Measurements from ENCODE around the gene TUBGCP3.
A peak's percentile ranks its signal among the peaks of the same experiment; 100 is the strongest.
"Not testable (repeated sequence)": the region's sequence is repeated elsewhere in the genome, so short reads cannot be mapped to it uniquely, and the experiment has no call there.

The TUBGCP3 gene

DNA sequence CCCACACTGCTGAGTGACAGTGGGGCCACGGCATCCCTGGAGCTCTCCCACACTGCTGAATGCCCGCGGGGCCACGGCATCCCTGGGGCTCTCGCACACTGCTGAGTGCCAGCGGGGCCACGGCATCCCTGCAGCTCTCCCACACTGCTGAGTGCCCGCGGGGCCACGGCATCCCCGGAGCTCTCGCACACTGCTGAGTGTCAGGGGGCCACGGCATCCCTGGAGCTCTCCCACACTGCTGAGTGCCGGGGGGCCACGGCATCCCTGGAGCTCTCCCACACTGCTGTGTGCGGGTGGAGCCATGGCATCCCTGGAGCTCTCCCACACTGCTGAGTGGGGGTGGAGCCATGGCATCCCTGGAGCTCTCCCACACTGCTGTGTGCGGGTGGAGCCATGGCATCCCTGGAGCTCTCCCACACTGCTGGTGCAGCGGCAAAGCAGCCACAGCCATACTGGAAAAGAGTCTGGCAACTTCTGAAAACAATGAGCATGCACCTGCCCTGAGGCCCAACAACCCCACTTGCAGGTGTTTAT is 8.6 kb downstream of the TUBGCP3 start:
- DNase-seq (ENCODE audit: low read depth): no peak

DNA sequence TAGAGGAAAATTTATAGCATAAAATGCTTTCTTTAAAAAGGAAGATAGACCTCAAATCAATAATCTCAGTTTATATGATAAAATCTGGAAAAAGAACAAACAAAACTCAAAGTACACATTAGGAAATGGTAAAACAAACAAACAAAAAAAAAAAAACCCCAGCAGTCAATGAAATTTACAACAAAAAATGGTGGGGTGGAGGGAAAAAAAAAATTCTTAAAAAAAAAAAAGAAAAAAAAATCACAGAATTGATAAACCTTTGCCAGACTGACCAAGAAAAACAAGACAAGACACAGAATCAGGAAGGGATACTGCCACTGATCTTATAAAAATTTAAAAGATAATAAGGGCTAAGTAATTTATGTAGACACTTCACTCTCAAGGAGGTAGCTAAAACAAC is 11.2 kb downstream of the TUBGCP3 start:
- no peak for DNase-seq (ENCODE audit: low read depth)

GRCh38 chr13:112576191-112576590 is 11.8 kb downstream of the TUBGCP3 start:
- DNase-seq (ENCODE audit: low read depth): no peak

DNA sequence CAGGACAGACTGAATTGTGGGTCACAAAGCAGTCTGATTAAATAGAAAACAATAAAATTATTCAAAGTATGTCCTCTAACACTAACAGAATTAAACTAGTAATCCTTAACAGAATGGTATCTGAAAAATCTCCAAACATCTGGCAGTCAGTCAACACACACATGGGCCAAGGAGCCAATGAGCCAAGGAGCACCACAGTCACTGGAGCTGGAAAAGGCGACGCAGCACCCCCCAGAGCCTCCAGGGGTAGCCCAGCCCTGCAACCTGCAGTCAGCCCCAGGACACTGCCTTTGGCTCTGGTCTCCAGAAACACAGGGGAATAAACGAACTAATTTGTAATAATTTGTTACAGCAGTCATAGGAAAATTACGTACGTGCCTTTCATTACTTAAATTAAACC is 12.3 kb downstream of the TUBGCP3 start:
- peak; percentile 39 for DNase-seq (ENCODE audit: low read depth)

DNA sequence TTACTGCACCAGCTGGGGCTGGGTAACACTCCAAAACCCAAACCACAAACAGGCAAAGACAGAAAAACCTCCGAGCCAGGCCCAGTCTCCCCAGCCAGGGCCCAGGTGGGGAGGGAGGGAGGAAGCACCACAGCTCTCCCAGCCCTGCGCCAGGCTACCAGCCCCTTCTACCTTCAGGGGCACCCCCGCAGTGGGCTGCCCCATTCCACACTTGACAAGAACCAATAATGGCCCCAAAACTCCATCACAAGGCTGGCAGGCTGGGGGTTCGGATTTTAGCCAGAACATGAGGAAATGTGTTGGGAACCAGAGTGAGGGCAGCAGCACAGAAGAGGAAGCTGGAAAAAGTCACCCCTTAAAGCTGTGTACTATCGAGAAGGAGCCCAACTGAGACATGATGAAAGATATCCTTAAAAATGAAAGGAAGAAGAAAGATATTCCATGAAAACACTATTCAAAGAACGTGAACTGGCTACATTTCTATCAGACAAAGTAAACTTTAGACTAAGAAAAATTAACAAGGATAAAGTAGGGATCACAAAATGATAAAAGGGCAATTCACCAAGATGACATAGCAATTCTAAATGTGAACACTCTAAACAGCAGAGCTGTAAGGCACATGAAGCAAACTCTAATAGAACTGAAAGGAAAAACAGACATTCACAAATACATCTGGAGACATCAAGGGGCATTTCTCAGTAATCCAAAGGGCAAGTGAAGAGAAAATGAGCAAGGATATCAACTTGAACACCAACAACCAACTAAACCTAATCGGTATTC is 12.9 kb downstream of the TUBGCP3 start:
- DNase-seq (ENCODE audit: low read depth): no peak

- no peak for DNase-seq (ENCODE audit: low read depth)
These were observed 13.5 kb downstream of the TUBGCP3 start for GRCh38 chr13:112574416-112574815.

- DNase-seq (ENCODE audit: low read depth): no peak
These were observed 14.2 kb downstream of the TUBGCP3 start for GRCh38 chr13:112573710-112574109.

GRCh38 chr13:112572366-112572765 is 15.6 kb downstream of the TUBGCP3 start:
- no peak for DNase-seq (ENCODE audit: low read depth)

GRCh38 chr13:112569821-112570220 is 18.1 kb downstream of the TUBGCP3 start:
- no peak for DNase-seq (ENCODE audit: low read depth)

DNA sequence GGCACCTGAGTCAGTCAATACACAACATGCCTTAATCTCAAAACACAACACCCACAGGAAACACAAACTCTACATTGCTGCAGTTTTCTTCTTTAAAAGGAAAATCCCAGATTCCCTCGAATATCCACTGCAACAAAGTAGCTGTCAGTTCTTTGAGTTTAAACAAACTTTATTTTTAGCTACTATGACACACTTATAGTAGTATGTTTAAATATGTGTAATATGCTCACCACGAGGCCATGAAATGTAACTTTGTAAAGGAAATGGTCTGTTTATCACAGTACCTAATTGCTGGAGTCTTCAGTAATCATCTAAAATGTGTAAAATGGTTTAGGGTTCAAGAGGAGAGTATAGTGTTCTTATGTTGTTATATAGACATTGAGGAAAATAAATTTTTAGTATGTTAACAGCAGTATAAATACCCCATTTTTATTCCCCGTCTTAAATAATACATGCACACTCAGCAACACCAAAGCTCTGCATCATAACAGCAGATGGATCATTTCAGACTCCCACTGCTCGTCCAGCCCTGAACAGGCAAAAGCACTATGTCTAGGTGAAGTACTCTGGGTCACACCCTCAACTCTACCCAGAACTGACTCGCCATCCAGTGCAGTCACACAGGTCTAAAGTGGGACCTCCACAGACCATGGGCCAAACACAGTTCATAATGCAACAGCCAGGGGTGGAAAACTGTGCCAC is 20.6 kb downstream of the TUBGCP3 start:
- DNase-seq (ENCODE audit: low read depth): no peak

- no peak for DNase-seq (ENCODE audit: low read depth)
These were observed 25.1 kb downstream of the TUBGCP3 start for GRCh38 chr13:112562786-112563383.

GRCh38 chr13:112562254-112562653 is 25.7 kb downstream of the TUBGCP3 start:
- DNase-seq (ENCODE audit: low read depth): no peak

GRCh38 chr13:112561478-112561877 is 26.5 kb downstream of the TUBGCP3 start:
- no peak for DNase-seq (ENCODE audit: low read depth)

- no peak for DNase-seq (ENCODE audit: low read depth)
These were observed 29.1 kb downstream of the TUBGCP3 start for GRCh38 chr13:112558696-112559418.

GRCh38 chr13:112556600-112556999 is 31.4 kb downstream of the TUBGCP3 start:
- DNase-seq (ENCODE audit: low read depth): no peak

- DNase-seq (ENCODE audit: low read depth): no peak
These were observed 33.6 kb downstream of the TUBGCP3 start for GRCh38 chr13:112554214-112554850.

- not testable (repeated sequence) for DNase-seq (ENCODE audit: low read depth)
These were observed 39.0 kb downstream of the TUBGCP3 start for GRCh38 chr13:112548975-112549374.

- peak; percentile 35 for DNase-seq (ENCODE audit: low read depth)
These were observed 42.1 kb downstream of the TUBGCP3 start for GRCh38 chr13:112545856-112546255.

DNA sequence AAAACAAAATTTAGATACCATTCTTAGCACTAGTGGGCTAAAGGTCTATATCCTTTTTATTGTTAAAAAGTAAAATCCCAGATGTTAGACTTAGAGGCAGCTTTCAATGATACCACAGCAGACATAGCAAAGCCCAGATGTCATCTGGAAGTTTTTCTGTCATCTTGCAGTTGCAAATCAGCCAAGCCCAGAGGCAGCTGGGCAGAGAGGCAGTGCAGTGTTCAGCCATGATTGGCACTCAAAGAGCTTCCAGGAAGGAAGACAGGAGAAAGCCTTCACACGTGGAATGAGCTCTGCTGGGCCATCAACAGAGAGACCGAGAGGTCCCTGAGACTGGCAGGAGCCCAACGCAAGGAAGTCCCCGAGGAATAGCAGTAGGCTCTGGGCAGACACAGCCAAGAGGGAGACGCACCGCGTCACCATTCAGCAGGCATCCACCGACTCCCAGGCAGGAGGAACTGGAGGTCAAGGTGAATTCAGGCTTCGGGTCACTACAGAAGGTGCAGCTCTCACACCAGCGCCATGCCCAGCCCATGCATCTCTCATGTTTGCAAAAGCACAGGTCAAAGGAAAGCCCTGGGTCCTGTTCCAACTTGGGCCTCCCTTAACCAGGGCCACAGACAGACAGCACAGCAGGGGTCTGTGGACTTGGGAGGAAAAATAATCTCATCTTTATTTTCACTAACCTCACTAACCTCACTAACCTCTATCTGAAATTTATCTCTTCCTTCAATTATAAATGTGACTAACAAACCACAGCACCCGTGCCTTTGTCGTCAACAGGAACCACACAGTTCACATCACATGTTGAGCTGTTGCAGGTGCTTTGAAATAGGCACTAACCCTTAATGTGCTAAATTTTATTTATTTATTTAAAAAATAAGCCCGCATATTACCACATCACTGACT is 54.9 kb downstream of the TUBGCP3 start:
- no peak for DNase-seq (ENCODE audit: low read depth)

DNA sequence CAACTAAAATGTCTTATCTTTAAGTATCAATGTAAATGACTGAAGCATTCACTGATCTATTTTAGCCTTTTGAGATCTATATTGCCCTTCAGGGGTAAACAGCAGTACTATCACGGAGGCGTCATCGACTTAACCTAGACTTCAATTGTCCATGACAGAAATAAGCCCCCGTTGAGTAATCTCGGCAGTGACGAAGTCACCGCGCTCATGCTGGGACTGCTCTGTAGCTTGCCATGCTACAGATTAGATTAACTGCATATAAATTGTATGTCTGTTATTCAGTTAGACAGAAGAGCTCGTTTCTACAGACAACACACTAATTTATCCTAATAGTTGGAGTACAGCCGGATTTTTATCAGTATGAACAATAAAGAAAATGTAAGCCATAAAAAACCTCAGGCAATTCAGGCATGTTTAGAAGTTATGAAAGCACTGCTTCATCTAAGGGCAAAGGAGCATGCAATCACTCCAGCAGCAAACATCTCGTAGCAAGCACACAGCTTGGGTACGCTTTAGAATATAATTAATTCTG is 56.6 kb downstream of the TUBGCP3 start:
- no peak for DNase-seq (ENCODE audit: low read depth)

All from fibroblast of the conjunctiva (primary cell).